ENCODE data around the gene PATJ. TPM values are rescaled to one million over a fixed set of nuclear protein-coding genes. Genes with fewer than 3 reads are reported as not detected.
"Not testable (repeated sequence)": the region's sequence is repeated elsewhere in the genome, so short reads cannot be mapped to it uniquely, and the experiment has no call there.

Gene PATJ
- total and polyA plus RNA-seq, 7 donors, result 2.0 to 49.9 (median 17.1) TPM

GRCh38 chr1:61790837-61791236 is 48.6 kb downstream of the PATJ start:
- Histone ChIP-seq H3K4me3 (no peak overlapping the region), H3K4me1 (no peaks in the 10 kb centered on the region), H3K27me3 (ENCODE audit: insufficient read depth in 3 of 3, low read length in 2 of 3) (no peaks in the 10 kb centered on the region), H3K9me3 (no peaks in the 10 kb centered on the region), H3K27ac (no peak overlapping the region), H3K36me3 (ENCODE audit: insufficient read depth in 1 of 2, low read depth in 1 of 2) (peaks cover 0 to 52% of the 10 kb centered on the region in 2 donors)
- 85 to 94% (median 91%) methylated on average over 3 of the region's 3 CpGs for WGBS, 3 donors
- DNase-seq (no peak), ATAC-seq (no peak)
- intact Hi-C loops (cut with DNase I), result no loop called here
- no peak for TF ChIP-seq CTCF (IDR thresholded peaks at IDR 0.05)

DNA sequence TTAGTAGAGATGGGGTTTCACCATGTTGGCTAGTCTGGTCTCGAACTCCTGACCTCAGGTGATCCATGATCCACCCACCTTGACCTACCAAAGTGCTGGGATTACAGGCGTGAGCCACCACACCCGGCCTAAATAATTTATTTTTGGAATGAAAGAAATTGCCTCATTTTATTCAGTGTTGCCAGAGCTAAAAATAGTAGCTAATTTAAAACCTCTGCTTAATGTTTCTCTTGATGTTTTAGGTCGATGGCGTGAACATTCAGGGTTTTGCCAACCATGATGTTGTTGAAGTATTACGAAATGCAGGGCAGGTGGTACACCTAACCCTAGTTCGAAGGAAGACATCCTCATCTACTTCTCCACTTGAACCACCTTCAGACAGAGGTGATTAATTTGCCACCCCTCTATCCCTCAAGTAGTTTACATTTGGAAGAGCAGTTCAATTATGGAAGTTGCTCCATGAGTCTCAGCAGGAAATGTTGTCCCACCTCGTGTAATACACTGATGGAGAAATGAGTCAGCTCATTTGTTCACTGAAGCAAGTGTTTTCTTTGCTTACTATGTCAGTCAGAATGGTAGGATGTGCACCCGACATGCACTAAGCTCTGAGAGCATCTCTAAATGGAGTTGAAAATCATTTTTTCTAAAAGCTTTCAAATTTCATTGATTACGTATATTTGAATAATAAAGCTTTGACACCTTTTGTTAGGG is 54.9 kb downstream of the PATJ start:
- peaks cover 0 to 53% of the 10 kb centered on the region in 2 donors for H3K36me3 ChIP-seq (ENCODE audit: insufficient read depth in 1 of 2, low read depth in 1 of 2)
- TF ChIP-seq CTCF (IDR thresholded peaks at IDR 0.05), result no peak
- intact Hi-C loops (cut with DNase I), result no loop called here
- no peaks in the 10 kb centered on the region for H3K4me1 ChIP-seq
- H3K4me3 ChIP-seq, result no peak overlapping the region
- 61 to 87% (median 77%) methylated on average over 10 of the region's 10 CpGs for WGBS, 3 donors
- ATAC-seq, result no peak
- no peak for DNase-seq
- H3K9me3 ChIP-seq, result no peaks in the 10 kb centered on the region
- H3K27me3 ChIP-seq (ENCODE audit: insufficient read depth in 3 of 3, low read length in 2 of 3), result no peaks in the 10 kb centered on the region
- no peak overlapping the region for H3K27ac ChIP-seq

DNA sequence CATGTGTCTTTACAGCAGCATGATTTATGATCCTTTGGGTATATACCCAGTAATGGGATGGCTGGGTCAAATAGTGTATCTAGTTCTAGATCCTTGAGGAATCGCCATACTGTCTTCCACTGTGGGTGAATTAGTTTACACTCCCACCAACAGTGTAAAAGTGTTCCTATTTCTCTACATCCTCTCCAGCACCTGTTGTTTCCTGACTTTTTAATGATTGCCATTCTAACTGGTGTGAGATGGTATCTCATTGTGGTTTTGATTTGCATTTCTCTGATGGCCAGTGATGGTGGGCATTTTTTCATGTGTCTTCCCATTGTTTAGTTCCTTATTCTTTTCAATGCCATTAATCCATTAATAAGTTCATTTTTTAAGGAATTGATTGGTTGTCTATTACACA is 58.8 kb downstream of the PATJ start:
- H3K4me3 ChIP-seq, result not testable (repeated sequence)
- WGBS, 3 donors, result 99 to 100% (median 100%) methylated on average over 1 of the region's 1 CpG

DNA sequence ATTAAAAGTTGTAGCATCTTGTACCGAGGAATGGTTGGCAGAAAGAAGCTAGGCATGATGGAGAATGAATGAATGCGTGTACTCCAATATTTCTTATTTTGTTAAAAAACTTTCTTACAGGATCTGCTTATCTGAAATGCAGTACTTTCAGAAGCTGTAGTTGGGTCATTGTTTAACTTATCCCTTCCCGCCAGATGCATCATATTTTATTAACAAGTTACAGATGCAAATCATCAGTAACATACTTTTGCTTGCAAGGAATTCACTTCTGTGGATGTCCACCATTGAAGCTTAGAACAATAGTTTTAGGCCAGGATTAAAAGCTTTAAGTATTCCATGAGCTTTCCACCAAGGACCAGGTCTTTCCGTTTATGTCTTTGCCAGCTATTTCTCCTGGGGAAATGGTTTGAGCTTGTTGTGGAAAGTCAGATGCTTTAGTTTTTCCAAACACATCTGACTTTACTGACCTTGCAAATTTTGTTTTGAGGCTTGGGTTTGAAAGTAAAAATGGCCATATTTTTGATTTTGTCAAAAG is 65.4 kb downstream of the PATJ start:
- Histone ChIP-seq H3K27ac (no peak overlapping the region), H3K4me1 (no peaks in the 10 kb centered on the region), H3K9me3 (no peaks in the 10 kb centered on the region), H3K27me3 (ENCODE audit: insufficient read depth in 3 of 3, low read length in 2 of 3) (no peaks in the 10 kb centered on the region), H3K36me3 (ENCODE audit: insufficient read depth in 1 of 2, low read depth in 1 of 2) (peaks cover 0 to 72% of the 10 kb centered on the region in 2 donors), H3K4me3 (no peak overlapping the region)
- ATAC-seq, result no peak
- no peak for TF ChIP-seq CTCF (IDR thresholded peaks at IDR 0.05)
- intact Hi-C loops (cut with DNase I), result no loop called here
- WGBS, 3 donors, result 80 to 83% (median 81%) methylated on average over 4 of the region's 4 CpGs
- no peak for DNase-seq

More for the DNA sequence above, 58.8 kb downstream of the PATJ start:
- H3K36me3 ChIP-seq (ENCODE audit: insufficient read depth in 1 of 2, low read depth in 1 of 2), result peaks cover 0 to 75% of the 10 kb centered on the region in 2 donors
- H3K27ac ChIP-seq; ATAC-seq; H3K9me3 ChIP-seq; DNase-seq; intact Hi-C loops (cut with DNase I); H3K4me1 ChIP-seq; H3K27me3 ChIP-seq (ENCODE audit: insufficient read depth in 3 of 3, low read length in 2 of 3): not testable (repeated sequence)

DNA sequence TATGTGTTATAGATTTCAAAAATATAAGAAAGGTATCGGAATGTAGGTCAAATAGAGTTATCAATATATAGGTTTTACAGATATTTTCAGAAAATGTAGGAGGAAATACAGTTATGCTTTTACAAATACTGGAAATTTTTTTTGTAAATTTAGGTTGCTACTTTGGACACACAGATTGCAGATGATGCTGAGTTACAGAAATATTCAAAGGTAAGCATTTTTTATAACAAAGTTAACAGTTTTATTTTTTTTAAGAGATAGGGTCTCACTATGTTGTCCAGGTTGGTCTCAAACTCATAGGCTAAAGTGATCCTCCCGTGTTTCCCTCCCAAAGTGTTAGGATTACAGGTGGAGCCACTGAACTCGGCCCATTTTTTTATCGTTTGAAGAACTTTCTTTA is 66.0 kb downstream of the PATJ start:
- Histone ChIP-seq H3K4me1 (no peaks in the 10 kb centered on the region), H3K27ac (no peak overlapping the region), H3K36me3 (ENCODE audit: insufficient read depth in 1 of 2, low read depth in 1 of 2) (peaks cover 0 to 66% of the 10 kb centered on the region in 2 donors), H3K9me3 (no peaks in the 10 kb centered on the region), H3K27me3 (ENCODE audit: insufficient read depth in 3 of 3, low read length in 2 of 3) (no peaks in the 10 kb centered on the region), H3K4me3 (no peak overlapping the region)
- TF ChIP-seq CTCF (IDR thresholded peaks at IDR 0.05), result no peak
- DNase-seq (no peak), ATAC-seq (no peak)
- 85 to 94% (median 91%) methylated on average over 4 of the region's 4 CpGs for WGBS, 3 donors
- intact Hi-C loops (cut with DNase I), result no loop called here

All from psoas muscle (tissue), 8 donors.